ENCODE measurements around the gene ATXN2. TPM values are rescaled to one million over a fixed set of nuclear protein-coding genes. Genes with fewer than 3 reads are reported as not detected.

Gene ATXN2
- total RNA-seq, 1 experiment from 2014 or later: 72.9 TPM

DNA sequence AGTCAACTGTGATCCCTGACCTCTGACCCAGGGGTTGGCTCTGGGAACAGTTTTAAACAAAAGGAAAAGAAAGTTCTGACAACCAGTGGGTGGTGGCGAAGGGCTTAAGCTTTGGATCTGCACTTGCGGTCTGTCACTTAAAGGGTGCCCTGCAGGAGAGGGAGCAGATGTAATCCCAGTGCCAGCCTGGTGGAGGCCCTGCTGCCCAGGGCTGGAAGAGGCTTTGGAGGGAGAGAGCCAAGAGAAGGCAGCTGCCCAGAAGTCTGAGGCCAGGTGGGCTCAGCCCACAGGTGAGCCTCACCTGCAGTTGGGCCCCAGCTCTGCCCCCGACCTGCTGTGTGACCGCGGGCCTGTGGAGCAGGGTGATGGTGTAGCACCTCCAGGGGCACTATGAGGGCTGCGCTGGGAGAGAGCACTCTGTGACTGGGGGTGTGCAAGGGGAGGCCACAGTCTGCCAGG, 174.3 kb downstream of the ATXN2 start:
- Histone ChIP-seq H4K8ac (replicated peaks; ENCODE audit: insufficient read length, low read depth, low read length) (no peak overlapping the region), H3K23me2 (ENCODE audit: insufficient read length, low read depth, low read length, poor library complexity, severe bottlenecking) (no peaks in the 10 kb centered on the region), H2BK15ac (ENCODE audit: low read depth, low read length) (no peak overlapping the region), H3K79me1 (ENCODE audit: insufficient read depth, low read depth, low read length, poor library complexity, severe bottlenecking) (peaks cover 4% of the 10 kb centered on the region), H3K23ac (ENCODE audit: insufficient read length, low read depth, low read length) (no peak overlapping the region), H3T11ph (ENCODE audit: low read length) (no peak overlapping the region), H2AK5ac (ENCODE audit: insufficient read length, low read length) (no peak overlapping the region), H3K4me1 (ENCODE audit: insufficient read depth, low read length) (no peaks in the 10 kb centered on the region; the same call in 1 of the 2 replicates), H3K27ac (ENCODE audit: insufficient read length, low read depth, low read length) (no peak overlapping the region), H3K4me2 (ENCODE audit: insufficient read depth, insufficient read length, low read length) (no peak overlapping the region), H2BK20ac (ENCODE audit: low read depth, low read length, poor library complexity, severe bottlenecking) (no peak overlapping the region), H3K9me3 (ENCODE audit: control insufficient read depth, low read depth, low read length) (no peaks in the 10 kb centered on the region), H2AFZ (ENCODE audit: low read length) (no peak overlapping the region), H4K20me1 (ENCODE audit: control insufficient read depth, insufficient read depth, insufficient read length) (no peaks in the 10 kb centered on the region), H3K79me2 (ENCODE audit: insufficient read depth, low read length) (peaks cover 3% of the 10 kb centered on the region; the same call in 1 of the 2 replicates), H2BK5ac (ENCODE audit: insufficient read length, low read length) (no peak overlapping the region), H3K9ac (ENCODE audit: extremely low read depth, insufficient read length, low read length) (no peak overlapping the region), H4K5ac (ENCODE audit: insufficient read length, low read depth, low read length) (no peak overlapping the region), H2BK120ac (ENCODE audit: low read depth, low read length, poor library complexity, severe bottlenecking) (no peak overlapping the region), H3K56ac (ENCODE audit: insufficient read length, low read depth, low read length) (no peak overlapping the region), H3K4ac (ENCODE audit: low read depth, low read length) (no peak overlapping the region), H2BK12ac (ENCODE audit: insufficient read length, low read depth, low read length) (no peak overlapping the region), H4K91ac (ENCODE audit: insufficient read length, low read depth, low read length) (no peak overlapping the region), H3K27me3 (ENCODE audit: insufficient read depth, low read length) (no peaks in the 10 kb centered on the region), H3K14ac (ENCODE audit: insufficient read depth, low read length) (no peak overlapping the region), H3K18ac (ENCODE audit: insufficient read length, low read depth, low read length) (no peak overlapping the region)
- peaks cover 38 to 43% of the 10 kb centered on the region in 2 experiments for H3K4me1 Mint-ChIP-seq
- H3K36me3 Mint-ChIP-seq (ENCODE audit: insufficient read depth in 1 of 3, low read depth in 3 of 3): peaks cover 9 to 23% (median 11%) of the 10 kb centered on the region in 3 experiments; a peak in 6 of 7 replicates
- TF ChIP-seq CTCF (conservative IDR thresholded peaks at IDR 0.05): peak; percentile 62
- peak overlapping the region; percentile 87 to 91 (median 87); a peak in 6 of 7 replicates for H3K27ac Mint-ChIP-seq
- H3K27me3 Mint-ChIP-seq (ENCODE audit: low read depth): no peaks in the 10 kb centered on the region
- no CpG with 5 or more reads among the region's 6 CpGs for WGBS (ENCODE audit: extremely low coverage, insufficient read length, low lambda C conversion rate)
- H3K4me3 Mint-ChIP-seq: peak overlapping the region in 1 of 2 experiments; percentile 28; a peak in 1 of 5 replicates
- H3K9me3 Mint-ChIP-seq: no peaks in the 10 kb centered on the region
- peak; percentile 81 for DNase-seq

Measured in H9 (cell line).